ENCODE results near the gene NAT10. TPM values are rescaled to one million over a fixed set of nuclear protein-coding genes. Genes with fewer than 3 reads are reported as not detected.
"Not testable (repeated sequence)": the region's sequence is repeated elsewhere in the genome, so short reads cannot be mapped to it uniquely, and the experiment has no call there.

The NAT10 gene
- 20.9 TPM for total RNA-seq
- long read RNA-seq, full-length matches to known transcripts: 11 of 19 reads
- long read RNA-seq, partial matches to known transcripts: 5 of 19 reads
- long read RNA-seq, other reads (novel, unspliced or antisense): 3 of 19 reads

DNA sequence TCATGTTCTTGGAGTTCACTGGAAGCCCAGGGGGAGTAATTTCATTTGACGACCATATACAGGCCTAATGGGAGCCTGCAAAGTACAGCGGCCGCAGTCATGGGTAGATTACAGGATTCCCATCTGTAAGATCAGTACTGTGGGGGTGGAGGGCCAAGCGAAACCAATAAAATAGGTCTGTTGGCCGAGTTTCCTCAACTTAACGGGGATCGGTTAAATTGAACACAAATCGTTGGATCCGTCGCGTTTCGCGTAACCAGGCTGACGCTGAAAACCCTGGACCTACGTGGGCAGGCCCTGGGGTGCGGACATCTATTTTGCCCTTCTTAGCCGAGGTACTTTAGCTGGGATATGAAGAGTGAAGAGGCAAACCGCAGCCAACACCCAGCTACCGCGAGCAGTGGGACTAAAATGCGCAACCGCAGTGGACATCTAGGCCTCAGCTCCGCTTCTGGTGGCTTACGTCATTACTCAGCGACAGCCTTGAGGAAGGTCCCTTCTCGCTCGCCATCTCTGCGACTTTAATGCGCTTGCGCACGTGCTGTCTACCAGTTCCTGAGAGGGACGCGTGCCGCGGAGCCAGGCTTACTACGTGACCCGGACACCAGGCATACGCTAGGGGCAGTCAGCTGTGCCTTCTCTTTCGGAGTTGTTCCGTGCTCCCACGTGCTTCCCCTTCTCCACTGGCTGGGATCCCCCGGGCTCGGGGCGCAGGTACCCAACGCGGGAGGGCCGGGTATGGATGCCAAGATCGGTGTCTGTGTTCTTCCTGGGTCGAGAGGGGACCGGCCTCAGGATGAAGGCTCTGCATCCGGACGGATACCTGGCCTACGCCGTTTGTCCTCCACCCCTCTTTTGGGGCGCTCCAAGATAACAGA lies at the start of gene NAT10:
NAT10 (plus strand) TSS at position 551 of the 878 bp plus-strand sequence. CDS start 2,597 bp downstream, outside the sequence.
- intact Hi-C loops (cut with DNase I): loop anchor here (5.0 kb wide), 1 partner anchor 53 kb away; the partner anchor contains the start of gene CAPRIN1
- DNase-seq: peak; percentile 98
- peak; percentile 99 for ATAC-seq (ENCODE audit: poor library complexity)

DNA sequence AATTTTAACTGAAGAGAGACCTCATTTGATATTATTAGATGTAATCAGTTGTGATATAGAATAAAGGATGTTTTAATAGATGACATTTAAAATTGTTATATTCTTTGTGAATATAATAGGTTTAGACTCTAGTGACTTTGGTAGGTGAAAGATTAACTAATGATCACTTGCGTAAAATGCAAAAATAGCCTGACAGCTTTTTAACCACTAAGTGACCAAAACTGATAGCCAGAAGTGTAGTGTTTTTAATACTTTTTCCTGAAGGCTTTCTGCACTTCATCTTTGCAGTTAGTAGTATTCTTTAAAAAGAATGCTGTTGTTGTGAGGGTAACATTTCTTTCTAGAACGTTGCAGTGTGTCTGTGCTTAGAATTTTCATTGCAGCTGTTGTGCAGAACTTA lies 48.8 kb upstream of the NAT10 start:
- DNase-seq: no peak
- ATAC-seq (ENCODE audit: poor library complexity): no peak
- intact Hi-C loops (cut with DNase I): no loop called here

DNA sequence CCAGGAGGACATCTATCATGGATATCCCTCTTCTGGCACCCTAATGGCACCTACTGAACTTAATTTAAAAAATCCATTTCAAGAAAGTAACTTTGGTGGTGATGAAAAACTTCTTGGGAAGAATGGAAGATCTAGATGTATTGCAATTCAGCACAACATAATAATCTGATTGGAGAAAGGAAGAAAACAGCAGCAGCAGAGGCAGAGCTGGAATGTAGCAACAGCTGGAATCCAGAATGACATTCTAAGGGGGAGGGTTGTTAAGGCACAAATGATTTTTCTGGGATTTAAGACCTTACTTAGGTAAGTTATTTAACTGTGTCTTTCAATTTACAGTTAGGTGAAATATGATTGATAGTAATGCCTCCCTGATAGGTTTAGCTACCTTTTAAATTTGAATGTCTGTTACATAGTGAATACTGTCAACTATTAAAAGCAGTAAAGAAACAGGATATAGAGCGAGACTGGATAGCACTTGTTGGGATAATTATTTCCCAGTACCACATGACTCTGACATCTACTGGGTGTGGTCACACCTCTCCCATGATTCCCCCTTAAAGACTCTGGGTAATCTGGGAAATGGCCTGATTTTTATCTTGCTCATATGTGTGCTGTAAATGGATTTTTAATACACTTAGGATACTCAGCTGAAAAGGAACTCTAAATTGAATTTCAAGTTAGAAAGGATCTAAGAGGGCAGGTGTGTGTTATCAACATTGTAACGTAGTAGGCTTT lies 42.2 kb upstream of the NAT10 start:
- intact Hi-C loops (cut with DNase I): no loop called here
- ATAC-seq (ENCODE audit: poor library complexity) (no peak), DNase-seq (no peak)

DNA sequence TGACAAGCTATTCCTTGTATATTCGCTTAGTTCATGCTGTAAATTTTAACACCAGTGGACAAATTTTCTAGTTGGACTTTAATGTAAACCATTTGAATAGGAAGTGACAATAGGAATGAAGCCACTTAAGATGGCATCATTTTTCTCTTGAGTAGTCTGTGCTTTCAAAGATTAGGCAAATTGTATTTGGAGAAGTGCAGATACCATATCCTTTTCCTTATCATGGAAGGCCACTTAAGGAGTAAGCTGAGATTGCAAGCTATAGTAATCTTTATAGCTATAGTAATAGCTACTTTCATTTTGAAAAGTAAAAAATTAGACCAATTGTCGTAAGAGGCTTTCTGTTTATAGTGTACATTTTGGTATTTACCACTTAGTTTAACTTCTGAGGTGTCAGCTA lies 41.1 kb upstream of the NAT10 start:
- no peak for ATAC-seq (ENCODE audit: poor library complexity)
- intact Hi-C loops (cut with DNase I): no loop called here
- no peak for DNase-seq

DNA sequence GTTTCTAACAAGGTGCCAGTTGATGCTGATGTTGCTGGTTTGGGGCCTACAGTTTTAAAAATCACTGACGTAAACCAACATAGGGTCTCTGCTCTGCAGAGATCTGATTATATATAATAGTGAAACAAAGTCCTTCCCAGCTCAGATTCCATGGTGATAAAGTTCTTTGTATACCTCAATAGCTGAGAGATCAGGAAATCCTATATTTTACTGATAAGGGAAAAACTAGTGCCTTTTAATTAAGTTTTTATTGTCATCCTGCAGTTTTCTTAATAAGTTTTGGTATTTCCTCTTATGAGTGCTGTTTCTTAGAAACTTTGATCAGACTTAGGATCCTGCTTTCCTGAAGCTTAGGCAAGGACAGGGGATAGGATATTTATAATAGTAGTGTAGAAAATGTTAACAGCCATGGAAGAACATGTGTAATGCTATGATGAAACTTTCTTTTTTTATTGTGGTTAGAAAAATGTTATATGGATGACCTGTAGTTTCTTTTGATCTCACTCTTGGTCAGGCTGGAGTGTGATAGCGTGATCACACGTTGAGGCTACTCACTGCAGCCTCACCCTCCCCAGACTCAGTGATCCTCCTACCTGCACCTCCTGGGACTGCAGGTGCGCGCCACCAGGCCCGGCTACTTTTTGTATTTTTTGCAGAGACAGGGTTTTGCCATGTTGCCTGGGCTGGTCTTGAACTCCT lies 39.8 kb upstream of the NAT10 start:
- DNase-seq (no peak), ATAC-seq (ENCODE audit: poor library complexity) (no peak)
- intact Hi-C loops (cut with DNase I): no loop called here

DNA sequence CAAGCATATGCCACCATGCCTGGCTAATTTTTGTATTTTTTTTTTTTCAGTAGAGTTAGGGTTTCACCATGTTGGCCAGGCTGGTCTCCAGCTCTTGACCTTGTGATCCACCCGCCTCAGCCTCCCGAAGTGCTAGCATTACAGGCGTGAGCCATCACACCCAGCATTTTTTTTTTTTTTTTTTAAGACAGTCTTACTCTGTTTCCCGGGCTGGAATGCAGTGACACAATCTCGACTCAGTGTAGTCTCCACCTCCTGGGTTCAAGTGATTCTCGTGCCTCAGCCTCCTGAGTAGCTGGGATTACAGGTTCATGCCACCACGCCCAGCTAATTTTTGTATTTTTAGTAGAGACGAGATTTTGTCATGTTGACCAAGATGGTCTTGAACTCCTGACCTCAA lies 38.7 kb upstream of the NAT10 start:
- DNase-seq; intact Hi-C loops (cut with DNase I); ATAC-seq (ENCODE audit: poor library complexity): not testable (repeated sequence)

DNA sequence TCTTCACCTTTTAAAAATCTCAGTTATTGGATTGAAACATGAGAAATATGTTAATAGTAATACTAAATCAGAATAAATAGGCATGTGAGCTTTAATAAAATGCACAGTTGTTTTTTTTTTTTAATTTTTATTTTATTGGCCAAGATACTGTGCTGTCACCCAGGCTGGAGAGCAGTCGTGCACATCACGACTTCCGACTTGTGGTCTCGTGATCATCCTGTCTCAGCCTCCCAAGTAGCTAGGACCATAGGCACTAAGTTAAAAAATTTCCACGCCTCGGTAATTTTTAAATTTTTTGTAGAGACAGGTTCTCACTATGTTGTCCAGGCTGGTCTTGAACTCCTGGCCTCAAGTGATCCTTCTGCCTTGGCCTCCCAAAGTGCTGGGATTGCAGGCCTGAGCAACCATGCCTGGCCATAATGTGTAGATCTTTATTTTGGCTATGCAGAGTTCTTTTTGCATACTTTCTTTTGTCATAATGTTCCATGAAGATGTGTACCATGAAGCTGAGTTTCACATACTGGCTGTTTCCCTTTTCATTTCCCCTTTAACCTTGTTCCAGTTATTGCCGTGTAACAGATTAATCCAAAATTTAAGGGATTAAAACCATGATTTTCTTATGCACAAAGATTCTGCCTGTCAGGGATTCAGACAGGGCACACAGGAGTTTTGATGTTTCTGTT lies 37.9 kb upstream of the NAT10 start:
- DNase-seq: no peak
- intact Hi-C loops (cut with DNase I): no loop called here
- no peak for ATAC-seq (ENCODE audit: poor library complexity)

DNA sequence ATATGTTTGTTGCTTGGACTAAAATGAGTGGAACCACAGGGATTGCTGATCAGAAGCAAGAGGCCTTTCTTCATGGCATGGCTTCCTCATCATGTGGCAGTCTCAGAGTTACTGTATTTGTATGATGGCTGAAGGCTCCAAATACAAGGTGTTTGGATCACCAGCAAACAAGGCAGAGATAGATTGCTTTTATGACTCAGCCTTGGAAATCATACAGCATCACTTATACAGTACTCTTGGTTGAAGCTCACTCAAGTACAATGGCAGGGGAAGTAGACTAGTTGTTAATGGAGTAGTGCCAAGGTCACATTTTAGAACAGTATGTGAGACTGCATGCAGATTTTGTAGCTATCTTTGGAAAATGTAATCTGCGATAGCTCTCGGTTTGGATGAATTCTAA lies 37.3 kb upstream of the NAT10 start:
- no peak for DNase-seq
- peak; percentile 91 for ATAC-seq (ENCODE audit: poor library complexity)
- intact Hi-C loops (cut with DNase I): no loop called here

DNA sequence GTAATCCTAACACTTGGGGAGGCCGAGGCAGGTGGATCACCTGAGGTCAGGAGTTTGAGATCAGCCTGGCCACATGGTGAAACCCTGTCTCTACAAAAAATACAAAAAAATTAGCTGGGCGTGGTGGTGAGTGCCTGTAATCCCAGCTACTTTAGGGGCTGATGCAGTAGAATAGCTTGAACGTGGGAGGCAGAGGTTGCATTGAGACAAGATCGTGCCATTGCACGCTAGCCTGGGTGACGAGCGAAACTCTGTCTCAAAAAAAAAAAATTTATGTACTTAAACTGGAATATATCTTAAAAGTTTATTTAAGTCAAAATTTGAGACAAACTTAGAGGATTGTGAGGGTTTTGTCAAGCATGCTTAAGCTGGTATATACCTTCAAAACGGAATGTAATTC lies 34.1 kb upstream of the NAT10 start:
- ATAC-seq (ENCODE audit: poor library complexity); intact Hi-C loops (cut with DNase I); DNase-seq: not testable (repeated sequence)

DNA sequence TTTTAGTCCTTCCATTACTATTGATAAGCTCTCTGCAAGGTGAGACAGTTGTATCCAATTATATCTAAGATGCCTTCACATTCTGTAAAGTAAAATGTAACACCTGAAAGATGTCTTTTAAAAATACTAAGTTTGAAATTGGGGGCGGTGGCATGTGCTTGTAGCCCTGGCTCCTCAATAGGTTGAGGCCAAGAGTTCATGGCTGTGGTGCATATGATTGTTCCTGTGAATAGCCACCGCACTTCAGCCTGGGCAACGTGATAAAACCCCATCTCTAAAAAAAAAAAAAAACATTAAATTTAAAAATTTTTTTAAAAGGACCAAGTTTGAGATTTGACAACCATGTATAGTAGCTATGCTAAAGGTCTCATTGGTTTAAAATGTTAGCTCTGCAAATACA lies 33.4 kb upstream of the NAT10 start:
- intact Hi-C loops (cut with DNase I): no loop called here
- DNase-seq (no peak), ATAC-seq (ENCODE audit: poor library complexity) (no peak)

DNA sequence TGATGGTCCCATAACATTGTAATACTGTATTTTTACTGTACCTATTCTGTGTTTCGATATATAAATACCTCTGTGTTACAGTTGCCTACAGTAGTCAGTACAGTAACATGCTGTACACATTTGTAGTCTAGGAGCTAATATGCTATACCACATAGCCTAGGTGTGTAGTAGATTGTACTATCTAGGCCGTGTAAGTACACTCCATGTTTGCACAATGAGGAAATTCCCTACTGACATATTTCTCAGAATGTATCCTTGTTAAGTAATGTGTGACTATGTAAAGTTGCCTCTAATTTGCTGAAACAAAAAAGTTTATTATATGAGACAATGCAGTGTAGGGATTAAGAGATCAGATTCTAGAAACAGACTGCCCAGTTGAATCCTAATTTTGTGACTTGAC lies 32.6 kb upstream of the NAT10 start:
- intact Hi-C loops (cut with DNase I): no loop called here
- ATAC-seq (ENCODE audit: poor library complexity): no peak

DNA sequence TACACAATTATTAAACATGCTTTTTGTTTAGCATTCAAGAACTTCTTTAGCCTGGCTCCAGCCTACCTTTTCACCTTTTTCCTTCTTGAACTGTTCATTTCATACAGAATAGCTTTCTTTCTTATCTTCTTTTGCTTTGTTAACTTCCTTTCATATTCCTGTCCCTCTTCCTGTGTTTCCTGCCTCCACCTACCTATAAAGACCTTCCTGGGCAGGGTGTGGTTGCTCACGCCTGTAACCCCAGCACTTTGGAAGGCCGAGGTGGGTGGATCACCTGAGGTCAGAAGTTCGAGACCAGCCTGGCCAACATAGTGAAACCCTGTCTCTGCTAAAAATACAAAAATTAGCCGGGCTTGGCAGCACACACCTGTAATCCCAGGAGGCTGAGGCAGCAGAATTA lies 31.0 kb upstream of the NAT10 start:
- DNase-seq (no peak), ATAC-seq (ENCODE audit: poor library complexity) (no peak)
- intact Hi-C loops (cut with DNase I): no loop called here

More for the DNA sequence above, 32.6 kb upstream of the NAT10 start:
- DNase-seq: no peak

DNA sequence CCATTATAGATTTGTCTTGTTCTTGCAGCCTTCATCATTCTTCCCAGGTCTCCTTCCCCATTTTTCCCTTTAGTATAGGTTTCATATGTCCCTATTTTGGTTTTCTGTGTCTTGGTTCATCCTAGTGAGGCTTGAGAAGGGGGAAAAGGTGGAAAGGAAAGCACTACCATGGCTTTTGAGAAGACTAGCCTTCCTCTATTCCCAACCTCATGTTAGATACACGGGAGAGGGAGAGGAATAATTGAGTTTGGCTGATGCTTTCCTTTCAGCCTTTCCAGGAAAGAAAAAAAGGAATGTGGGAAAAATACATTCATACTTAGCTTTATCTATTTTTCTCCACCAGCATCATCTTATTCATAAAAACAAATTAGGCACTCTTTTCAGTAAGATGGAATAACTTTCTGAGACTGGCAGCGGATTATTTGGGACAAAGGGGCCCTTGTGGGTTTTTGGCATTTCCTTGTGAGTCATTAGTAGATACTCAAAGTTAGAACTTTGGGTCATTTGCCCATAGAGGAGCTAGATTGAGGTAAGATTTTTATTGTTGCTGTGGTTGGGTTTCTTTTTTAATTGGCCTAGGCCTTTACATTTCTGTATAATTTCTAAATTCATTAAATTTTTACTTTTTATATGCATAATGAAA lies 30.1 kb upstream of the NAT10 start:
- intact Hi-C loops (cut with DNase I): no loop called here
- no peak for DNase-seq
- ATAC-seq (ENCODE audit: poor library complexity): no peak

DNA sequence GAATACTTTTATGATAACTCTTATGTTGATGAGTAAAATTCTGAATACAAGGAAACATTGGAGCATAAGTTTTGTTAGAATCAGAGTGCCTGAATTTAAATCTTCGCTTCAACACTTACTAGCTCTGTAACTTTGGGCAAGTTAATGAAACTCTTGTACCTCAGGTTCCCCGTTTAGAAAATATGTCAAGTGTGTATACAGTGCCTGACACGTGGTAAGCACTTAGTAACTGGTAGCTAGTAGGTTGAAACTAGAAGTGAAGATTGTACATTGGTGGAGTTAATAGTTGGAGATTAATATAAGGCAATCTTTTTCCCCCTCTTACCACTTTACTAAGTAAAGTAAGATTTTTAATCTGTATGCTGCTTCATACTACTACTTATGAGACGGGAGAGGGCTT lies 24.8 kb upstream of the NAT10 start:
- no peak for ATAC-seq (ENCODE audit: poor library complexity)
- intact Hi-C loops (cut with DNase I): no loop called here
- no peak for DNase-seq

DNA sequence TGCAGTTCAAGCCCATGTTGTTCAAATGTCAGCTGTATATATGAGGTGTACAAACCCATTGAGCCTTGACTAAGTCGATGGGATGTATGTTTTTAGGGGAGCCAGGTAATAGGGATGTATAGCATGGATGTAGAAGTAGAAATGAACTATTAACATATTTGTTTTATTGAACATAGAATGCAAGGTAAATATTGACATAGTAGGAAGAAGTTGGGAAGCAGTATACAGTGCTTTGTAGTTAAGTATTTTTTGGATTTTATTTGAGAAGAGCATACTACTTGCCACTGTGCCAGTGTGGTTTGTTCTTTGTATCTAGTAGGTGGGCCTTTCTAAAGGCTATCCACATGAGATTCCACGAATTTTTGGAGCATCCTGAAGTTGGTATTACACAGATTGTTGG lies 20.8 kb upstream of the NAT10 start:
- no peak for ATAC-seq (ENCODE audit: poor library complexity)
- intact Hi-C loops (cut with DNase I): no loop called here
- DNase-seq: no peak

DNA sequence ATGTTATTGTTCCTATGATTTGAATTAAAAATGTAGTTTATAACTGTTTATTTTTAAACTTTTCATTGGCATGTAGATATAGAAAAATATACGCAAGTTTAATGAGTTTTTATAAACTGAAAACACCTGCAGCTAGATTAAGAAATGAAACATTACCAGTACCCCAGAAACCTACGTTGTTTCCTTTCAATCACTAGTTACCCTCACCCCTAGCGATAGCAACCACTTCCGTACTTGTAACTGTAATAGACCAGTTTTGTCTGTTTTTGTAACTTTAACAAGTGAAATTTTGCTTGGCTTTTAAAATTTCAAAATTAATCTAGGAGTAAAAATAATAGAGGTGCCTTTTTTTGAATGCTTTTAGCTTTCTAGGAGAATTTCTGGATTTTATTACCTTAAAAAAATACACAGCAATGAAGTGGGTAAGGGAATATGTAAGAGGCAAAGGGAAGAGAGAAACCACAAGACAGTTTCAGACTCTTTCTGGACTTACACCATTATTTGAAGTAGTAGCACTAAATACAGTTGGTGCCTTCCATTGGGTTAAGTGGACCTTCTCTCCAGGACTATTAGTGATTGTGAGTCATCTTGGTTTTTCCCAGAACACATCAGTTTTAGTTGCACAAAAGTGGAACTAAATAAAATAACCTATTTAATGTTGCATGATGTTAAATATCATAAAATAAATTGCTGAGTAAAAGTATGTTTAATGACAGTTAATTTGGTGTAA lies 18.7 kb upstream of the NAT10 start:
- intact Hi-C loops (cut with DNase I): no loop called here
- DNase-seq (no peak), ATAC-seq (ENCODE audit: poor library complexity) (no peak)

DNA sequence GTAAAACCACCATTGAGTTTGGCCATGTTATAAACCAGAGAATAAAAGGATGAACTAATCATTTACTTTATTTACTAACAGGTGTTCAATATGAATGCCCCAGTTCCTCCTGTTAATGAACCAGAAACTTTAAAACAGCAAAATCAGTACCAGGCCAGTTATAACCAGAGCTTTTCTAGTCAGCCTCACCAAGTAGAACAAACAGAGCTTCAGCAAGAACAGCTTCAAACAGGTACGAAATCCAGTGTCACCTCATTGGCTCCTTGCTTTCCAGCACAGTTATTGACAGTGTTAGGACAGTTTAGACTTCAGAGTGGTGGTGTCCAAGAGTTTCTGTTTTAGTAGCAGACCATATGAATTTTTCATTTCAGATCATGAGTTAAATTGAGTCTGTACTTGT lies 13.6 kb upstream of the NAT10 start:
- ATAC-seq (ENCODE audit: poor library complexity): no peak
- intact Hi-C loops (cut with DNase I): loop anchor here (10.0 kb wide), 1 partner anchor 373 kb away; no protein-coding TSS in a partner anchor
- DNase-seq: no peak
